Body of pancreas (tissue), 4 donors: ENCODE results near the gene SCFD2.

Experiments
- CTCF ChIP-seq, 7 experiments: fragments of 450-650 bp in 4 of 7; fragments of 200-600 bp in 3 of 7; sonication (generic) in 3 of 7; IDR thresholded peaks; one replicate each; pipeline ENCODE4 v1.5.1; 2016 to 2019; ENCODE audit warnings: antibody characterized with exemption in 7 of 7
- POLR2A ChIP-seq, 3 donors: fragments of 450-650 bp; IDR thresholded peaks; one replicate each; pipeline ENCODE4 v1.6.1; 2016; ENCODE audit warnings: antibody characterized with exemption in 3 of 3, mild to moderate bottlenecking in 2 of 3

- no peak for TF ChIP-seq POLR2A (IDR thresholded peaks at IDR 0.05)
- no peak for TF ChIP-seq CTCF (IDR thresholded peaks at IDR 0.05)
Measured at GRCh38 chr4:52951016-52951415, 414.8 kb downstream of the SCFD2 start.
